ENCODE results near the gene ATP6V0E2.

Gene ATP6V0E2

GRCh38 chr7:149877890-149878522 is 4.2 kb downstream of the ATP6V0E2 start:
- Histone ChIP-seq H3K36me3 (ENCODE audit: low read depth) (no peaks in the 10 kb centered on the region), H3K27ac (ENCODE audit: poor library complexity, severe bottlenecking) (no peak overlapping the region), H3K27me3 (ENCODE audit: insufficient read depth, poor library complexity, severe bottlenecking) (no peaks in the 10 kb centered on the region), H3K9me3 (ENCODE audit: severe bottlenecking) (no peaks in the 10 kb centered on the region), H3K4me3 (ENCODE audit: severe bottlenecking) (no peak overlapping the region), H3K4me1 (ENCODE audit: insufficient read depth, poor library complexity, severe bottlenecking) (no peaks in the 10 kb centered on the region)
- TF ChIP-seq CTCF (IDR thresholded peaks at IDR 0.05; ENCODE audit: poor library complexity, severe bottlenecking): no peak
- no peak for DNase-seq (ENCODE audit: low spot score)
- ATAC-seq (ENCODE audit: low read depth): no peak

GRCh38 chr7:149878523-149878921 is 4.8 kb downstream of the ATP6V0E2 start:
- TF ChIP-seq CTCF (IDR thresholded peaks at IDR 0.05; ENCODE audit: poor library complexity, severe bottlenecking): no peak
- Histone ChIP-seq H3K36me3 (ENCODE audit: low read depth) (no peaks in the 10 kb centered on the region), H3K4me1 (ENCODE audit: insufficient read depth, poor library complexity, severe bottlenecking) (no peaks in the 10 kb centered on the region), H3K27ac (ENCODE audit: poor library complexity, severe bottlenecking) (no peak overlapping the region), H3K9me3 (ENCODE audit: severe bottlenecking) (no peaks in the 10 kb centered on the region), H3K4me3 (ENCODE audit: severe bottlenecking) (no peak overlapping the region), H3K27me3 (ENCODE audit: insufficient read depth, poor library complexity, severe bottlenecking) (no peaks in the 10 kb centered on the region)
- DNase-seq (ENCODE audit: low spot score) (no peak), ATAC-seq (ENCODE audit: low read depth) (no peak)

- no peak for TF ChIP-seq CTCF (IDR thresholded peaks at IDR 0.05; ENCODE audit: poor library complexity, severe bottlenecking)
- DNase-seq (ENCODE audit: low spot score) (no peak), ATAC-seq (ENCODE audit: low read depth) (no peak)
- Histone ChIP-seq H3K4me3 (ENCODE audit: severe bottlenecking) (no peak overlapping the region), H3K9me3 (ENCODE audit: severe bottlenecking) (no peaks in the 10 kb centered on the region), H3K36me3 (ENCODE audit: low read depth) (no peaks in the 10 kb centered on the region), H3K27ac (ENCODE audit: poor library complexity, severe bottlenecking) (no peak overlapping the region), H3K27me3 (ENCODE audit: insufficient read depth, poor library complexity, severe bottlenecking) (no peaks in the 10 kb centered on the region), H3K4me1 (ENCODE audit: insufficient read depth, poor library complexity, severe bottlenecking) (no peaks in the 10 kb centered on the region)
Measured at GRCh38 chr7:149879271-149879743, 5.5 kb downstream of the ATP6V0E2 start.

- TF ChIP-seq CTCF (IDR thresholded peaks at IDR 0.05; ENCODE audit: poor library complexity, severe bottlenecking): no peak
- Histone ChIP-seq H3K9me3 (ENCODE audit: severe bottlenecking) (no peaks in the 10 kb centered on the region), H3K27ac (ENCODE audit: poor library complexity, severe bottlenecking) (no peak overlapping the region), H3K36me3 (ENCODE audit: low read depth) (no peaks in the 10 kb centered on the region), H3K27me3 (ENCODE audit: insufficient read depth, poor library complexity, severe bottlenecking) (no peaks in the 10 kb centered on the region), H3K4me1 (ENCODE audit: insufficient read depth, poor library complexity, severe bottlenecking) (no peaks in the 10 kb centered on the region), H3K4me3 (ENCODE audit: severe bottlenecking) (no peak overlapping the region)
- no peak for ATAC-seq (ENCODE audit: low read depth)
- no peak for DNase-seq (ENCODE audit: low spot score)
Measured at GRCh38 chr7:149879766-149880637, 6.2 kb downstream of the ATP6V0E2 start.

Measured in RWPE2 (cell line).